ENCODE measurements around the gene RIC8B.

DNA sequence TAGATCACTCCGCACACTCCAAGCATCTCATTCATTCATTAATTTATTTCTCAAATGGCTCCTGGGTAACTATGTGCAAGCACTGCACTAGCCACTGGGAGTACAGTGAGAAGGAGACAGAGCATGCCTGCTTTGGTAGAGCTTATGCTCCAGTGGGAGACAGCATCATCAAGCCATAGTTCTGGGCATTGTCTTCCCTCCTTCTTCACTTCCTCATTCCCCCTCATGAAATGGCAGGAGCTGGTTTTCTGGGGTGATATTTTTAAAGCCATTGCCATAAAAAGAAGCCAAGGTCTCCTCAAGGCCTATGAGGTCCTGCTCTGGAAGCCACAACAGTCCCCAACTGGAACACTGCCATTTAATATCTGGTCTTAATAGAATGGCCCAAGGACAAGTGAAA lies 20.2 kb upstream of the RIC8B start:
- no peak for TF ChIP-seq EP300 (IDR thresholded peaks at IDR 0.05; ENCODE audit: low read depth)
- no peak for TF ChIP-seq POLR2AphosphoS5 (IDR thresholded peaks at IDR 0.05)
- TF ChIP-seq, protein P1, sequence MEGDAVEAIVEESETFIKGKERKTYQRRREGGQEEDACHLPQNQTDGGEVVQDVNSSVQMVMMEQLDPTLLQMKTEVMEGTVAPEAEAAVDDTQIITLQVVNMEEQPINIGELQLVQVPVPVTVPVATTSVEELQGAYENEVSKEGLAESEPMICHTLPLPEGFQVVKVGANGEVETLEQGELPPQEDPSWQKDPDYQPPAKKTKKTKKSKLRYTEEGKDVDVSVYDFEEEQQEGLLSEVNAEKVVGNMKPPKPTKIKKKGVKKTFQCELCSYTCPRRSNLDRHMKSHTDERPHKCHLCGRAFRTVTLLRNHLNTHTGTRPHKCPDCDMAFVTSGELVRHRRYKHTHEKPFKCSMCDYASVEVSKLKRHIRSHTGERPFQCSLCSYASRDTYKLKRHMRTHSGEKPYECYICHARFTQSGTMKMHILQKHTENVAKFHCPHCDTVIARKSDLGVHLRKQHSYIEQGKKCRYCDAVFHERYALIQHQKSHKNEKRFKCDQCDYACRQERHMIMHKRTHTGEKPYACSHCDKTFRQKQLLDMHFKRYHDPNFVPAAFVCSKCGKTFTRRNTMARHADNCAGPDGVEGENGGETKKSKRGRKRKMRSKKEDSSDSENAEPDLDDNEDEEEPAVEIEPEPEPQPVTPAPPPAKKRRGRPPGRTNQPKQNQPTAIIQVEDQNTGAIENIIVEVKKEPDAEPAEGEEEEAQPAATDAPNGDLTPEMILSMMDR (IDR thresholded peaks at IDR 0.05): no peak
- no peak for TF ChIP-seq POLR2A (IDR thresholded peaks at IDR 0.05)

All from transverse colon (tissue), 4 donors.